NCI-H524 treated with DMSO at 0.1 percent for 48 hours (cell line): ENCODE measurements around the gene CDRT4.

Experiments used
- DNase-seq: peaks from one replicate; lab custom pipeline; 2025; lab: John Stamatoyannopoulos, UW

Gene CDRT4

DNA sequence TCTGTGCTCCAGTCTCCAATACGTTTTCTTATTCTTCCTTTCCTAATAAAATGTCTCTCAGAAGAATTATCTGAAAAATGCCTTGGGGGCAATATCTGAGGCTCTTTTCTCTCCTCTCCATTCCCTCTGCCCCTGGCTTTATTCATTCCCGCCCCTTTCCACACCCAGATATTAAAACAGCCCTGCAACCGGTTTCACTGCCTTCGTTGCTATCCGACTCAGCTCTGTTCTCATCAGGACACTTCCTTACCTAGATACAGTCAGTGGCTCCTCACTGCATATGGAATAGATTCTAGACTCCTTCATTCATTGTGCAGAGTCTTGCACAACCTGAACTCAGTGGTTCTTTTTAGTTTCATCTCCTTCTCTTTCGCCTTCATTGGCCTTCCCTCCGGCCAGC, 74.0 kb downstream of the CDRT4 start:
- DNase-seq: no peak

DNA sequence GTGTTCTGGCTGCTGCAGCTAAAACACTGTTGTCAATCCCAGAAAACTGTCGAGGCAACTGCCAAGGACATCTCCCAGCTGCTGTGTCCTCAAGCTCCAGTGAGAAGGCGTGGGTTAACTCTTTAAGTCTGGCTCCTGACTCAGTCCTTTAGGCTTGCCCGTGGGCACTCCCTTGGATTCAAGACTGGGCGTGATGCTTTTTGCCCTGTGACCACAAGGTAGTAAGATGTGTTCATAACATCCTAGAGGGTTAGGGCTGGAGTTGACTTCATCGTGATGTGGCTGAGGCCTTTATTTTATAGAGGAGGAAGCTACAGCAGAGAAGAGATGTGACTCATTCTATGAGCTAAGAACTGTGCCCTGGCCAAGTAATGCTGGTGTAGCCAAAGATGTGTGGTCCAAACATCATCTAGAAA, 75.1 kb downstream of the CDRT4 start:
- no peak for DNase-seq

DNA sequence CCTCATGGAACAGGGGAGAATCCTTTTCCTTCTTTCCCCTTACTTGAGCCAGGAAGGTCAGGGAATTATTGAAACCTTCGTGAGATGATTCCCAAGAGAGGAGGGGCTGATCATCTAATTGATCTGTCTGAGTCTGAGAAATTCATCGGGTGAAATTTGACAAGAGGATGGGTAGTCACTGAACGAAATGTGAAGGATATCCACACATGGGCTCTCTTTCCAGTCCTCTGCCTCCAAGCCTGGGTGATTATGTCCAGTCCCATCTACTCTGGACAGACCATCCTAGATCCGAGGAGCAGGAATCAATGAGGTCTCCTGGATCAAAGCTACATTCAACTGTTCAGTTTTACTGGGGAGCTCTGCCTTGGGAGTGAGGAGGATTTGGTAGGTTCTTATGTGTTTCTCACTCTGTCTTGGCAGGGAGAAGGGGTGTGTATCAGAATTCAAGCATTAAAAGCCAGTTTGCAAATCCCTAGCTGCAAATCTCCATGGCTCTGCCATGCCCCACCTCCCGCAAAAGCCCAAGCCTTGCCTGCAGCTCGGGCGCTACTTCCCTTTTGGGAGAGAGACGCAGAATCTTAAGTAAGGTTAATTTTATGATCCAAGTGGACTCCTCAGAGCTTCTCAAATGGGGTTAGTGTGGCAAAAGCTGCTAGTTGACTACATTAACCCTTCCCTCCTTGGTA, 78.9 kb downstream of the CDRT4 start:
- no peak for DNase-seq

DNA sequence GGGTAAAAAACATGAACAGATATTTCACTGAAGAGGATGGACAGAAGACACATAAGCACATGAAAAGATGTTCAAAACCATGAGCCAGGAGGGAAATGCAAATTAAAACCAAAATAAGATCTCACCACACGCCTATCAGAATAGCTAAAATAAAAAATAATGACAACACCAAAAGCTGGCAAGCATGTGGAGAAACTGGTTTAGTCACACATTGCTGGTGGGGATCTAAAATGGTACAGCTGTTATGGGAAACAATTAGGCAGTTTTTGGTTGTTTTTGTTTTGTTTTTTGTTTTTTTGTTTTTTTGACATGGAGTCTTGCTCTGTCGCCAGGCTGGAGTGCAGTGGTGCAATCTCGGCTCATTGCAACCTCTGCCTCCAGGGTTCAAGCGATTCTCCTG, 81.3 kb downstream of the CDRT4 start:
- DNase-seq: no peak
